GM19455 (cell line): ENCODE results near the gene PPP2R5A.

ENCODE experiments used
- ATAC-seq: cut with Tn5 transposase; IDR thresholded peaks from one replicate; pipeline ENCODE4 v1.9.1; 2021; ENCODE audit not compliant: unreplicated experiment

The PPP2R5A gene

GRCh38 chr1:212284744-212285684 is at the start of gene PPP2R5A:
PPP2R5A (plus strand) TSS chr1:212285410; CDS start chr1:212286111, 701 bp downstream.
- peak; percentile 93 for ATAC-seq

DNA sequence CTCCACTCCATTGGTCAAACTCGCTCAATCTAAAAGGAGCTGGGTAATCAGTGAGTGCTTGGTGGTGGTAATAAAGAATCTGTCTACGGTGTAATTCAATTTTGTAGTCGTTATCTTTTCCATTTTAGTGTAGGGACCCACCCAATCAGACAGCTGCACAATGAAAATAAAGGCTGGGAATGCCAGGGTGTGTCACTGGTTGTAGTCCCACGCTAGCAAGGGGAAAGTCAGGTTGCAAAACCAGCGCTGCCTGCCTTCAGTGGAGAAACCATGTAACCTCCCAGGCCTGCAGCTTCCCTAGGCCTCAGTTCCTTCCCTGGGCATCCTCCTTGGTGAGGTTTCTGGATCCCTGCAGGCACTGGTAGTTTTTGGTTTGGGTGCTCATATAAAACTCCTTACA is 49.4 kb upstream of the PPP2R5A start:
- ATAC-seq = no peak

- no peak for ATAC-seq
Observed at GRCh38 chr1:212236664-212237220, 48.5 kb upstream of the PPP2R5A start.

GRCh38 chr1:212237651-212238050 is 47.6 kb upstream of the PPP2R5A start:
- peak; percentile 84 for ATAC-seq

DNA sequence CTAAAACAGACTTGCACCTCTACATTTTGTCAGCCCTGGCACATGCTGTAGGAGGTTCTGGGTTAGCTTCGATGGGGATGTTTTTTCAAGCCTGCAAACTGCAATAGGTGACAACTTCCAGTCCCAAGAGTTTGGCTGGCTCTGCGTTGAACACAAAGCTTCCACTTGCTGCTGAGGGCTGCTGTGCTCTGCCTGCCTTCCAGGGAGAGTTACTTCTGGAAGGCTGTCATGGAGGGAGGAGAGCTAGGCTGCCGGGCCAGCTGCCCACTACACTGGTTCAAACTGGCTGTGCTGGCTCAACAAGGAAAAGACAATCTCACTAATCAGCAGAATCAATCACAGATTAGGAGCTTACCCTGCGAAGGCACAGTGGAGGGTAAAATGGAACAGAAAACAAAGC is 46.7 kb upstream of the PPP2R5A start:
- no peak for ATAC-seq

DNA sequence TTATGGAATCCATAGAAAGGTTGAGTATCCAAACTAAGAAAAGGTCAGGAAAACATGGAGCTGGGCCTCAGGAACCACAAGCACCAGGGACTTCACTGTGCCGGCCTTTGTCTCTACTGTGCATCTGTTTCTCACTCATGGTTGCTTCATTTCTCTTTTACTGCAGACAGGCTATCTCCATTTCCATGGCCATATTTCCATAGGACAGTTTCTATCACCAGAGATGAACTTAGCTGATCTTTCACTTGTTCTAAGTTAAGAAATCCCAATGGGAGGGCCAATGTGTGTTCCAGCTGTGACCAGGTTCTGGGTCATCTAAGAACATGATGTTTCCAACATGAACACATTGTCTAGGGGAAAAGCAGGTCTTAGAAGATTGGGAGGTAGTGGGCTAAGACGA is 43.7 kb upstream of the PPP2R5A start:
- ATAC-seq = no peak

- ATAC-seq = no peak
Observed at GRCh38 chr1:212241957-212242287, 43.3 kb upstream of the PPP2R5A start.

GRCh38 chr1:212242288-212242984 is 42.8 kb upstream of the PPP2R5A start:
- ATAC-seq = no peak

DNA sequence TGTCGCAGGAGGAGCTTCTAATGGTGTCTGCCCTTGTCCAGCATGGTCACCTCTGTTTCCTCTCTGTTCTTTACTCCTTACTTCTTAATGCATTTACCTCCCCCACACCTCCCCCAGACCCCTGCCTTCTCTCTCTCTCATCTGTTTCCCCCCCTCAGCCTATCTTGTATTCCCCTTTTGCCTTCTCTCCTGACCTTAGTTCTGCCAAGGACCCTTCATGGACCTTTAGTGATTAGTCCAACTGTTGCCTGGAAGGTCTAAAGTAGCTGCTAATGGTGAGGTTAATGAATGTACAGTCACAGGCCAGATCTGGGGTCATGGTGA is 42.3 kb upstream of the PPP2R5A start:
- ATAC-seq = no peak

GRCh38 chr1:212244441-212244840 is 40.8 kb upstream of the PPP2R5A start:
- ATAC-seq = no peak

DNA sequence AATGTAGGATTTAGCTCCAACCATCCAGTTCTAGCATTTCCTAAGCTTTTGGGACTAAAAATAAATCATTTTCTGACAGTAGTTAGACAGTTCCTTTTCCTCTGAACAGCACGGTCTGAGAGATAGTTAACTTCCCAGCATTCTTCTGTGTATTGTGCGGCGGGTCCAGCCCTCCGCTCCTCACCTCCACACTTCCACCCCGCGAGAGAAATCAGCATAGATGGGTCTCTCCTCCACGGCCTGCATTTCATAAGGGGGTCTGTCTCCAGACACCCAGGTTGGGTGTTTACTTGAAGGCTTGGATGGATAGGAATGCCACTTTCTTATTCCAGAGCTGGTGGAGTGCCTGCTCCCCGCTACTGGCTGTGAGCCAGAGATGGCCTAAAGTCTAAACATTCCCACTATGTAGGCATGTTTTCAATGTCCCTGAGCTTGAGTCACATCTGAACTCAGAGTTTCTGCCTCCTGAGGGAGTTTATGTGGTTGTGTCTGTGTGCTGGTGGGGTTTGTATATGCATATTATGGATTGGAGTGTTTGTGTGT is 38.0 kb upstream of the PPP2R5A start:
- no peak for ATAC-seq

DNA sequence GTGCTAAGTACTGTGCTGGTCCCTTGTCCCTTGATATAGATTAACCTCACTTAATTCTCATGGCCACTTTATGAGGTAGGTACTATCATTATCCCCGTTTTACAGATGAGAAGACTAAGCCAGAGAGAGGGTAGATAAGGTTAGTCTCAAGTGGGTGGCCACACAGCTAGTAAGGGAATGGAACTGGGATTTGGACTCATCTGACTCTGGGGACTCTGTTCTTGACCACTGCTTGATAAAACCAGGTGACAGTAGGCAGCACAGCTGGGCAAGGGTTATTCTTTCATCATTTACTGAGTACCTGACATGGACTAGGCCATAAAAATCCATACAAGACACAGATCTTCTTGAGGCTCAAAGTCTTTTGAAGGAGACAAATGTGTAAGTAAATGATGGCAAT is 37.2 kb upstream of the PPP2R5A start:
- ATAC-seq = no peak

DNA sequence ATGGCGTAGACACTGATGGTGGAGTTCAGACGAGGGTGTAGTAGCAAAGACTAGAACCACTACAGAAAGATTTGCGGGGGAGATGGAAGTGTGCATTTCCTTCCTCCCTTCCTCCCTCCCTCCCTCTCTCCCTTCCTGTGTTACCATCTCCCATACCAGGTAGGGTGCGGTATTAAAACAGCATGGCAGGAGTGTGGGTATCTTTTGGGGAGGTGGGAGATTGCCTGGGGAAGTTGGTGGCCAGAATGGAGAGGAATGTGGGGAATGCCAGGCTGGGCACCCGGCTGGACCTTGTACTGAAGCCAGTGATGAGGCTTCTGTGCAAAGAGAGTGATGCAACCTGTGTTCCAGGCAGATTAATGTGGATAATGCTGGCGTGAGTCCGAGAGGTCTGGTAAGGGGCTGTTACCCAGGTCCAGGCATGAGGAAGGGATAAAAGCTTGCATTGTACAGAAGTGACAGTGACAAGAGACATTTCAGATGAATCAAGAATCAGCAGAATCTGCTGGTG is 30.3 kb upstream of the PPP2R5A start:
- ATAC-seq = no peak

DNA sequence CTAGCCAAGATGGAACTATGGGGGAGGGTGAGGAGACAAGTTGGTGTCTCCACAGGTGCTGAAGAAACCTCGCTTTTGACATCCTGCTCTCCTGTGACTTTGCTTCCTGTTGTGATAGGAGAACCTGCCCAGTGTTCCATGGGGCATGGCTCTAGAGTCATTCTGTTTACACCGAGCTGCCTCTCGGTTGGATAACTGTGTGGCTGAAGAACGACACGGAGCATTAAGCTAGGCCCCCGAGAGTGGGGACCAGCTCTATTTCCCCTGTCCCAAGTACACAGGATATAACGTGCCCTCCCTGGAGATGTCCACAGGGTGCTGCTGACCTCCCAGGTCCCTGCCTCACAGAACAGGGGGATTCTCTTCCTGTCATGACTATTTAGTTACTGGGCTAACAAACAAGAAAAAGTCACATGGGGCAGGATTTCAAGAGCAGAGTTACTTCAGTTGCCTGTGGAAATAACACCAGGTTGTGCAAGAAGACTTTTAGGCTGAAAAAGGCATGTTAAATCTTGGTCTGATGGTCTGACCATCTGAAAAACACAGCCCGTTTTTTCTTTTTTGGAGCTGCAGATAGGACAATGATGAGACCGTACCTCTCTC is 29.4 kb upstream of the PPP2R5A start:
- ATAC-seq = no peak

DNA sequence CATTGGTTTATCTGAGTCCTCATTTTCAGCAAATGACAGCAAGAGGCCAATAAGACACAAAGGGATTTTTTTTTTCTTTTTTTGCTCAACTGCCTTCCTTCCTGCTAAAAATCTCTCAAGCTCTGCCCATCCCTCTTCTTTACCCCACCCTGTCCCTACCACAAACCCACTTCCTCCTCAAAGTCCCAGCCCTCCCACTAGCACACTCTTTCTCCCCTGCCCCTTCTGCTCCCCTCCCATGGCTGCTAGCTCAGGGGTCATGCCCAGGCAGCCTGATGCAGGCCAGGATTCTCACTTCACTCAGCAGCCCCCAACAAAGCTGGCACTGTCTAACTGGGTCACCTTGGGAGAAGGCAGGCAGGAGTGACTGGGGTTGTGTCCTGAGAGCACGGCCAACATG is 28.8 kb upstream of the PPP2R5A start:
- ATAC-seq = no peak

- no peak for ATAC-seq
Observed at GRCh38 chr1:212257157-212257556, 28.1 kb upstream of the PPP2R5A start.

- no peak for ATAC-seq
Observed at GRCh38 chr1:212259693-212260480, 25.3 kb upstream of the PPP2R5A start.

- no peak for ATAC-seq
Observed at GRCh38 chr1:212260557-212261355, 24.5 kb upstream of the PPP2R5A start.

GRCh38 chr1:212261361-212261929 is 23.8 kb upstream of the PPP2R5A start:
- no peak for ATAC-seq
